Keratinocyte (primary cell): ENCODE data around the gene SCARF2.

ENCODE experiments used
- CTCF ChIP-seq, 3 experiments: IDR thresholded peaks in 1 of 3; conservative IDR thresholded peaks in 1 of 3; optimal IDR thresholded peaks in 1 of 3; 2 replicates in 2 of 3; 3 replicates in 1 of 3; pipeline versions ENCODE3 to v1.5.1; 2011; ENCODE audit warnings: low read length in 3 of 3, mild to moderate bottlenecking in 3 of 3, moderate library complexity in 2 of 3, control low read depth in 1 of 3, inconsistent platforms in 1 of 3; ENCODE audit not compliant: insufficient read depth in 2 of 3; ENCODE audit errors: extremely low read depth in 1 of 3
- EZH2 ChIP-seq: IDR thresholded peaks from one replicate; pipeline ENCODE4 v1.6.1; 2012; ENCODE audit warnings: inconsistent platforms, mild to moderate bottlenecking, low read length, moderate library complexity

GRCh38 chr22:20433686-20434241, 3.9 kb downstream of the SCARF2 start:
- no peak for TF ChIP-seq CTCF (optimal IDR thresholded peaks at IDR 0.05 in 1 of 3, IDR thresholded peaks at IDR 0.05 in 1 of 3, conservative IDR thresholded peaks at IDR 0.05 in 1 of 3; ENCODE audit: extremely low read depth in 1 of 3, insufficient read depth in 2 of 3, low read length in 3 of 3)
- TF ChIP-seq EZH2: no peak
